Neutrophil (primary cell): Measurements from ENCODE around the gene RNF207.

Source experiments
- H3K27ac ChIP-seq: fragments of 200-600 bp; sonication (generic); 2 replicates; pipeline ENCODE4 v1.5.1; 2016; ENCODE audit warnings: mild to moderate bottlenecking, moderate library complexity
- H3K27me3 ChIP-seq: fragments of 200-600 bp; sonication (generic); 2 replicates; pipeline ENCODE4 v1.6.0; 2016; ENCODE audit warnings: mild to moderate bottlenecking
- H3K36me3 ChIP-seq: fragments of 200-600 bp; sonication (generic); 2 replicates; pipeline ENCODE4 v1.5.1; 2017
- H3K4me1 ChIP-seq, 2 experiments: fragments of 200-600 bp in 1 of 2; sonication (generic) in 1 of 2; 1 replicate in 1 of 2; 2 replicates in 1 of 2; pipeline versions ENCODE4 v1.5.1 to v1.6.1; 2013 to 2016; ENCODE audit warnings: low read depth in 1 of 2, low read length in 1 of 2, mild to moderate bottlenecking in 1 of 2, moderate library complexity in 1 of 2; ENCODE audit not compliant: control insufficient read depth in 1 of 2, insufficient read depth in 1 of 2
- H3K4me3 ChIP-seq, 2 experiments: fragments of 200-600 bp in 1 of 2; sonication (generic) in 1 of 2; 1 replicate in 1 of 2; 2 replicates in 1 of 2; pipeline ENCODE4 v1.5.1; 2013 to 2016; ENCODE audit warnings: low read depth in 1 of 2, low read length in 1 of 2, mild to moderate bottlenecking in 1 of 2, moderate library complexity in 1 of 2
- H3K9me3 ChIP-seq: fragments of 200-600 bp; sonication (generic); 2 replicates; pipeline ENCODE4 v1.5.1; 2016
- CTCF ChIP-seq: fragments of 200-600 bp; sonication (generic); IDR thresholded peaks from 2 replicates; pipeline ENCODE4 v1.5.1; 2016; ENCODE audit warnings: antibody characterized with exemption

RNF207 gene

DNA sequence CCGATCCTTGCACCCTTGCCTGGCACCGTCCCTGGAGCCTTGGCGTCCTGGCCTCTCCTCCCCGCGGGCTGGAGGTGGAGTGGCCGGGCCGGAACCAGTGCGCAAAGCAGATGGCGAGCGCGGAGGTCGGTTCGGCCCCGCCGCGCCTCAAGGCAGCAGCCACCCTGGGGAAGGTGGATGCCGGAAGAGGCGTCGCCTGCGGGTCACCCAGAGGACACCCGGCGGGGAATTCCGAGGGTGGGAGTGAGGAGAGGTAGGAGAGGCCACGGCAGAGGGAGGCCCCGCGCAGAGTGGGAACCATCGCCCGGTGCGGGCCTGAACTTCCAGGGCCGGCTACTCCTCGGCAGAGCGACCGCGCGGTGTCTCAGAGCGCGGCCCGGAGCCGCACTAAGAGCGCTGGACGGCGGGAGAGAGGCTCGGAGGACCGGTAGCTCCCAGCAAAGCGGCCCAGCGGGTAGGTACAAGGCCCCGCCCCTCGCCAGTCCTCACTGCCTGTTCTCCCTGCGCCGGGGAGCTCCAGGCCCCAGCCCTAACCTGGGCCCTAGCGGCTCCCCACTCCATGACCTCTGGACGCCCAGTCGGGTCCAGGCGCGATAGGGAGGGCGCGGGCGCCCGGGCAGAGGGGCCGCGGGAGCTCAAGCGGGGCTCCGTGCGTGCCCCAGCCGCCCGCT lies at the start of gene RNF207:
Gene RNF207 (plus strand): TSS at position 271 of the 671 bp plus-strand sequence. CDS start 417 bp downstream, outside the sequence.
- no peak for TF ChIP-seq CTCF
- no peak within 1 kb of the TSS for H3K27ac ChIP-seq
- peaks cover 96% of the 10 kb centered on the region for H3K27me3 ChIP-seq
- H3K4me3 ChIP-seq: peak within 1 kb of the TSS in 1 of 2 experiments; percentile 14
- H3K9me3 ChIP-seq: no peaks in the 10 kb centered on the region
- H3K4me1 ChIP-seq: peaks cover 26 to 34% of the 10 kb centered on the region in 2 experiments
- H3K36me3 ChIP-seq: no peaks in the 10 kb centered on the region

DNA sequence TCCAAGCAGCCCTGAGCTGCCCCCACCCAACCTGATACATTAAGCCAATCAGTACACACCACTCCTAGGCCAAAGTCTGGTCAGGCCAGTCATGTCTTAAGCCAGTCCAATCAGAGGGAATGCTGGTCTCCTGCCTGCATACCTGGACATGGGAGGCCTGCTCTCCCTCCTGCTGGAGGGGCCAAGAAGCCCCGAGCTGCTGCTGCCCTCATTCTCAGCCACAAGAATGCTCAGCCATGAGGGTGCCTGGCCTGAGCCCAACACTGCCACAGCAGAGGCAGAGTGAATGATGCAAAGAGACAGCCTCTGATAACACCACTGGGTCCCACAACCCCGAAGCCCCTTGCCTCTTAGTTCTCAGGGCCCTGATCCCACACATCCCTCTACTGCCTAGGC lies 48.8 kb upstream of the RNF207 start:
- no peaks in the 10 kb centered on the region for H3K36me3 ChIP-seq
- no peak overlapping the region for H3K4me3 ChIP-seq
- H3K9me3 ChIP-seq: no peaks in the 10 kb centered on the region
- H3K27me3 ChIP-seq: peaks cover 23% of the 10 kb centered on the region
- no peaks in the 10 kb centered on the region for H3K4me1 ChIP-seq
- H3K27ac ChIP-seq: no peak overlapping the region
- TF ChIP-seq CTCF: no peak

DNA sequence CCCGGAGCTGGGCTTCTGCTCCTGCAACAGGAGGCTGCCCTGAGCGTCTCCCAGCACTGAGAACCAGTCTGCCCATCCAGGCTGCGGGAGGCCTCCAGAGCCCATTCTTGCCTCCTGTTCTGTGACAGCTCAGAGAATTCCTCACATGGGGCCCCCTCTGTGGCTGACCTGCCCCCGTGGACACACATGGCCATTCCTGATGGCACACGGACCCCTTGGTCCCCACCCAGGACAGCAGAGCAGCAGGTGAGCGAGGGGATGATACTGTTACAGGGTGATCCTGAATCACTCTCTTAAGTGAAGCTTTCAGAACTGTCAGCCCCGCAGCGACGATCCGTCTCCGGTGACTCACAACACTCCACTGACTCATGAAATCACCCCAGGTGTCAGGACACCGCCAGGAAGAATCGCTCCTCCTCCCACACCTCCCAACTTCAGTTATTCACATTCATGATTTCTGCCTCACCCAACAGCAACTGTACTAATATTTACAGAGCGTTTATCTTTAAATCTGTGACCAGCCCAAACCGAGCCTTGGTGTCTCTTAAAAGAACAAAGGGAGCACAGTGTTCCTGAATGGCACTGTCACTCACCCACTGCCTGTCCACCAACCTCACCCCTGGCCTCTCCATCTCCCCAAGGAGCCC lies 48.3 kb upstream of the RNF207 start:
- H3K4me1 ChIP-seq: no peaks in the 10 kb centered on the region
- H3K9me3 ChIP-seq: no peaks in the 10 kb centered on the region
- TF ChIP-seq CTCF: no peak
- H3K27ac ChIP-seq: no peak overlapping the region
- H3K4me3 ChIP-seq: no peak overlapping the region
- peaks cover 24% of the 10 kb centered on the region for H3K27me3 ChIP-seq
- H3K36me3 ChIP-seq: no peaks in the 10 kb centered on the region

GRCh38 chr1:6158181-6158580 lies 47.7 kb upstream of the RNF207 start:
- Histone ChIP-seq H3K4me1 (no peaks in the 10 kb centered on the region), H3K9me3 (no peaks in the 10 kb centered on the region), H3K27ac (no peak overlapping the region), H3K27me3 (peaks cover 30% of the 10 kb centered on the region), H3K4me3 (no peak overlapping the region), H3K36me3 (no peaks in the 10 kb centered on the region)
- TF ChIP-seq CTCF: no peak

DNA sequence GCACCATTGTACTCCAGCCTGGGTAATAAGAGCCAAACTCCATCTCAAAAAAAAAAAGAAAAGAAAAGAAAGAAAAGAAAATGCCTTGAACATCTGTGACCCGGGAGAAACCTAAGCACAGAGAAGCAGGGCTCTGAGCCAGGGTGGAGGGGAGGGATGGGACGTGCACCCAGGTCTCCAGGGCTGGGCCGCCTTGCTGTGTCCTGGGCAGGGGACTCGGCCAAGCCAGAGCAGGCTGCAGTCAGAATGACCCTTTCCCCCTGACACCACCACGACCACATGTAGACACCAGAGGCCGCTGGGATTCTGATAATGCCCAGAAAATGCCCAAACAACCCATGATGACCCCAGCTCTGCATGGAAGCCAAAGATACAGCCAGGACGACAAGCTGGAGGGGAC lies 43.6 kb upstream of the RNF207 start:
- peaks cover 33% of the 10 kb centered on the region for H3K27me3 ChIP-seq
- no peak overlapping the region for H3K4me3 ChIP-seq
- no peaks in the 10 kb centered on the region for H3K9me3 ChIP-seq
- no peak overlapping the region for H3K27ac ChIP-seq
- TF ChIP-seq CTCF: no peak
- no peaks in the 10 kb centered on the region for H3K4me1 ChIP-seq
- H3K36me3 ChIP-seq: no peaks in the 10 kb centered on the region
